ENCODE results near the gene ZNF280C.

GRCh38 chrX:130174045-130174704 is 94.5 kb downstream of the ZNF280C start:
- TF ChIP-seq CTCF (IDR thresholded peaks at IDR 0.05) (no peak), POLR2A (IDR thresholded peaks at IDR 0.05) (no peak), POLR2AphosphoS5 (IDR thresholded peaks at IDR 0.05) (peak in 1 of 3 donors; percentile 41)
